Esophagus squamous epithelium (tissue), 4 donors: ENCODE measurements around the gene SLC25A11.

Experiments used
- POLR2A ChIP-seq, 4 donors: fragments of 450-650 bp; IDR thresholded peaks; one replicate each; pipeline ENCODE4 v1.6.1; 2017; ENCODE audit warnings: antibody characterized with exemption in 4 of 4, mild to moderate bottlenecking in 4 of 4, moderate library complexity in 3 of 4
- TF ChIP-seq, protein P1 (sequence below), 6 experiments: fragments of 450-650 bp in 4 of 6; fragments of 200-600 bp in 2 of 6; sonication (generic) in 2 of 6; IDR thresholded peaks; one replicate each; pipeline ENCODE4 v1.5.1; 2016 to 2019; ENCODE audit warnings: antibody characterized with exemption in 6 of 6, mild to moderate bottlenecking in 4 of 6, moderate library complexity in 4 of 6

DNA sequence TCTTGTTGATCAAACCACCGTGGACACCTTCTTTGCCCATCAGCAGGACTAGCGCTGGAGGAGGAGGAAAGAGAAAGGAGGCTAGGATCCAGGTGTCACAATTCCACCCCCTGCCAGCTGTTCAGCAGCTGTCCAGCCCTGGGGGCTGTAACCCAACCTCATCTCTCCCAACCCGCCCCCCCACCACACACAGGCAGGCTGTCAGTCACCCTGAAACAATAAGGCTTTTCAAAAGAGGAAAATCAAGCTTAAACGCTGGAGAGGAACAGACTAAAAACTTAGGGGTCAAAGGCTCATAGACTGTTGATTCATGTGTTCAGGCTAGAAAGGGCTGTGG, 6.1 kb upstream of the SLC25A11 start:
- TF ChIP-seq, protein P1, sequence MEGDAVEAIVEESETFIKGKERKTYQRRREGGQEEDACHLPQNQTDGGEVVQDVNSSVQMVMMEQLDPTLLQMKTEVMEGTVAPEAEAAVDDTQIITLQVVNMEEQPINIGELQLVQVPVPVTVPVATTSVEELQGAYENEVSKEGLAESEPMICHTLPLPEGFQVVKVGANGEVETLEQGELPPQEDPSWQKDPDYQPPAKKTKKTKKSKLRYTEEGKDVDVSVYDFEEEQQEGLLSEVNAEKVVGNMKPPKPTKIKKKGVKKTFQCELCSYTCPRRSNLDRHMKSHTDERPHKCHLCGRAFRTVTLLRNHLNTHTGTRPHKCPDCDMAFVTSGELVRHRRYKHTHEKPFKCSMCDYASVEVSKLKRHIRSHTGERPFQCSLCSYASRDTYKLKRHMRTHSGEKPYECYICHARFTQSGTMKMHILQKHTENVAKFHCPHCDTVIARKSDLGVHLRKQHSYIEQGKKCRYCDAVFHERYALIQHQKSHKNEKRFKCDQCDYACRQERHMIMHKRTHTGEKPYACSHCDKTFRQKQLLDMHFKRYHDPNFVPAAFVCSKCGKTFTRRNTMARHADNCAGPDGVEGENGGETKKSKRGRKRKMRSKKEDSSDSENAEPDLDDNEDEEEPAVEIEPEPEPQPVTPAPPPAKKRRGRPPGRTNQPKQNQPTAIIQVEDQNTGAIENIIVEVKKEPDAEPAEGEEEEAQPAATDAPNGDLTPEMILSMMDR (IDR thresholded peaks at IDR 0.05): no peak
- no peak for TF ChIP-seq POLR2A (IDR thresholded peaks at IDR 0.05)
